HL-60 (cell line): Measurements from ENCODE around the gene SCYL1.

Experiments
- DNase-seq, 2 experiments: peaks; one replicate each; pipeline ENCODE4 v3.0.0-alpha.2; 2010 to 2020; ENCODE audit warnings: low read depth in 1 of 2, low spot score in 1 of 2
- H3K27ac ChIP-seq: fragments of 250-450 bp; sonication (Bioruptor Pico); replicated peaks from 2 replicates; pipeline ENCODE4 v1.5.1; 2020; ENCODE audit warnings: mild to moderate bottlenecking, moderate library complexity
- H3K27me3 ChIP-seq: fragments of 250-450 bp; sonication (Bioruptor Pico); 2 replicates; pipeline ENCODE4 v1.5.1; 2021; ENCODE audit warnings: mild to moderate bottlenecking, moderate library complexity; ENCODE audit not compliant: insufficient read depth, poor library complexity, severe bottlenecking
- H3K4me3 ChIP-seq: replicated peaks from 2 replicates; pipeline ENCODE4 v1.5.1; 2011; ENCODE audit warnings: mild to moderate bottlenecking, control low read depth, low read length; ENCODE audit not compliant: insufficient read depth
- CTCF ChIP-seq: IDR thresholded peaks from one replicate; pipeline ENCODE4 v1.5.1; 2011; ENCODE audit warnings: low read length, control low read depth, inconsistent platforms; ENCODE audit not compliant: insufficient read depth
- GABPA ChIP-seq: IDR thresholded peaks from 2 replicates; pipeline ENCODE4 v1.6.1; 2012; ENCODE audit warnings: low read depth
- POLR2AphosphoS5 ChIP-seq: IDR thresholded peaks from 2 replicates; pipeline ENCODE4 v1.6.1; 2012; ENCODE audit warnings: low read depth
- REST ChIP-seq: IDR thresholded peaks from 2 replicates; pipeline ENCODE4 v1.6.1; 2012; ENCODE audit warnings: low read depth; ENCODE audit not compliant: insufficient replicate concordance
- SPI1 ChIP-seq: IDR thresholded peaks from 2 replicates; pipeline ENCODE4 v1.6.1; 2012; ENCODE audit warnings: low read depth, mild to moderate bottlenecking, borderline replicate concordance

SCYL1 gene

GRCh38 chr11:65580756-65581155 is 55.9 kb downstream of the SCYL1 start:
- DNase-seq, result no peak
- TF ChIP-seq GABPA (no peak), POLR2AphosphoS5 (no peak), REST (no peak), SPI1 (no peak), CTCF (no peak)
- H3K4me3 ChIP-seq, result no peak overlapping the region
- no peak overlapping the region for H3K27ac ChIP-seq
- H3K27me3 ChIP-seq, result no peaks in the 10 kb centered on the region

DNA sequence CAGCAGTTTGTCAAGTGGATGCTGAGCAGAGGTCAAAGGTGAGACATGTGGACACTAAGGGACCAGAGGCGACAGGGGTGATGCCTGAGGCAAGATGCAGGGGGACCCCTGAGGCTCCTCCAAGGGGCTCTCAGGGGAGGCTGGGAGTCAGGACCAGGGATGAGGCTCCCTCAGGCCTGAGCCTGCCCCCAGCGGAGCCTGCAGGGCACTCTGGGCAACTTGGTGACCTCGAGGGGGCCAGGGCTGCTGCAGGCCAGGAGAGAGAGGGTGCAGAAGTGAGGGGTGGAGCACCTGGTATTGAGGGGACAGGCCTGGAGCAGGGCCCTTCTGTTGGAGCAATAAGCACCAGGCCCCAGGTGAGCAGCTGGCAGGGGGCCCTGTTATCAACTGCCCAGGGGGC is 57.0 kb downstream of the SCYL1 start:
- H3K4me3 ChIP-seq, result no peak overlapping the region
- H3K27ac ChIP-seq, result no peak overlapping the region
- TF ChIP-seq CTCF (no peak), POLR2AphosphoS5 (no peak)
- DNase-seq, result no peak
- no peaks in the 10 kb centered on the region for H3K27me3 ChIP-seq

- DNase-seq, result no peak
- Histone ChIP-seq H3K4me3 (no peak overlapping the region), H3K27me3 (no peaks in the 10 kb centered on the region), H3K27ac (no peak overlapping the region)
- TF ChIP-seq SPI1 (no peak), GABPA (no peak), POLR2AphosphoS5 (no peak), REST (no peak), CTCF (no peak)
These were observed 58.7 kb downstream of the SCYL1 start for GRCh38 chr11:65583589-65583988.

- TF ChIP-seq CTCF, result no peak
- Histone ChIP-seq H3K27me3 (no peaks in the 10 kb centered on the region), H3K27ac (no peak overlapping the region), H3K4me3 (no peak overlapping the region)
- DNase-seq, result no peak
These were observed 59.2 kb downstream of the SCYL1 start for GRCh38 chr11:65584106-65584505.
